ENCODE data around the gene PRDM11.

Gene PRDM11

GRCh38 chr11:45157247-45158209 is 11.1 kb downstream of the PRDM11 start:
- DNase-seq (ENCODE audit: low read depth in 2 of 2) = no peak

- no peak for DNase-seq (ENCODE audit: low read depth in 2 of 2)
Measured at GRCh38 chr11:45158210-45158731, 11.8 kb downstream of the PRDM11 start.

- no peak for DNase-seq (ENCODE audit: low read depth in 2 of 2)
Measured at GRCh38 chr11:45158891-45159605, 12.6 kb downstream of the PRDM11 start.

GRCh38 chr11:45159781-45160365 is 13.4 kb downstream of the PRDM11 start:
- DNase-seq (ENCODE audit: low read depth in 2 of 2) = no peak

- DNase-seq (ENCODE audit: low read depth in 2 of 2) = no peak
Measured at GRCh38 chr11:45161252-45162063, 15.0 kb downstream of the PRDM11 start.

- no peak for DNase-seq (ENCODE audit: low read depth in 2 of 2)
Measured at GRCh38 chr11:45162064-45162375, 15.6 kb downstream of the PRDM11 start.

- no peak for DNase-seq (ENCODE audit: low read depth in 2 of 2)
Measured at GRCh38 chr11:45162916-45163879, 16.8 kb downstream of the PRDM11 start.

GRCh38 chr11:45163956-45164575 is 17.6 kb downstream of the PRDM11 start:
- DNase-seq (ENCODE audit: low read depth in 2 of 2) = no peak

- no peak for DNase-seq (ENCODE audit: low read depth in 2 of 2)
Measured at GRCh38 chr11:45165386-45165785, 18.9 kb downstream of the PRDM11 start.

- no peak for DNase-seq (ENCODE audit: low read depth in 2 of 2)
Measured at GRCh38 chr11:45165806-45166603, 19.6 kb downstream of the PRDM11 start.

GRCh38 chr11:45166604-45166897 is 20.1 kb downstream of the PRDM11 start:
- no peak for DNase-seq (ENCODE audit: low read depth in 2 of 2)

GRCh38 chr11:45167283-45167682 is 20.8 kb downstream of the PRDM11 start:
- no peak for DNase-seq (ENCODE audit: low read depth in 2 of 2)

- no peak for DNase-seq (ENCODE audit: low read depth in 2 of 2)
Measured at GRCh38 chr11:45168366-45169130, 22.1 kb downstream of the PRDM11 start.

- DNase-seq (ENCODE audit: low read depth in 2 of 2) = no peak
Measured at GRCh38 chr11:45169310-45170072, 23.1 kb downstream of the PRDM11 start.

GRCh38 chr11:45170484-45170883 is 24.0 kb downstream of the PRDM11 start:
- DNase-seq (ENCODE audit: low read depth in 2 of 2) = no peak

- DNase-seq (ENCODE audit: low read depth in 2 of 2) = no peak
Measured at GRCh38 chr11:45171550-45171949, 25.1 kb downstream of the PRDM11 start.

GRCh38 chr11:45173064-45173463 is 26.6 kb downstream of the PRDM11 start:
- no peak for DNase-seq (ENCODE audit: low read depth in 2 of 2)
